ENCODE data around the gene FNDC3B. TPM values are rescaled to one million over a fixed set of nuclear protein-coding genes. Genes with fewer than 3 reads are reported as not detected.

FNDC3B gene
- total RNA-seq, 1 experiment from 2014 or later, result 149 TPM

- Mint-ChIP-seq H3K4me1 (ENCODE audit: insufficient read depth, unreplicated experiment) (peaks cover 35% of the 10 kb centered on the region), H3K4me3 (ENCODE audit: unreplicated experiment) (peak overlapping the region; percentile 35), H3K27ac (ENCODE audit: low read depth, unreplicated experiment) (peak overlapping the region; percentile 68), H3K27me3 (ENCODE audit: insufficient read depth, unreplicated experiment) (no peaks in the 10 kb centered on the region), H3K36me3 (ENCODE audit: insufficient read depth, unreplicated experiment) (peaks cover 22% of the 10 kb centered on the region), H3K9me3 (ENCODE audit: unreplicated experiment) (no peaks in the 10 kb centered on the region)
- BruUV-seq (replicated peaks), result no TSS peak
- CTCF ChIA-PET, result interaction anchor here (0.8 to 1.4 kb wide), 3 partner anchors 10 to 225 kb away, joined by 3 to 5 read pairs (median 3); no protein-coding TSS in a partner anchor
- intact Hi-C loops (cut with micrococcal nuclease), result no loop called here
- DNase-seq (ENCODE audit: unreplicated experiment), result no peak
- POLR2A ChIA-PET, result interaction anchor here (1.3 to 2.2 kb wide), 3 partner anchors 8 to 23 kb away, joined by 4 to 9 read pairs (median 5); no protein-coding TSS in a partner anchor
- no peak for TF ChIP-seq CTCF (IDR thresholded peaks at IDR 0.05; ENCODE audit: unreplicated experiment)
These were observed 68.0 kb downstream of the FNDC3B start for GRCh38 chr3:172107403-172107802.

- peaks cover 21% of the 10 kb centered on the region for H3K4me1 Mint-ChIP-seq (ENCODE audit: insufficient read depth, unreplicated experiment)
- H3K36me3 Mint-ChIP-seq (ENCODE audit: insufficient read depth, unreplicated experiment), result peaks cover 27% of the 10 kb centered on the region
- H3K27me3 Mint-ChIP-seq (ENCODE audit: insufficient read depth, unreplicated experiment), result no peaks in the 10 kb centered on the region
- POLR2A ChIA-PET, result no interaction called here
- no peak overlapping the region for H3K27ac Mint-ChIP-seq (ENCODE audit: low read depth, unreplicated experiment)
- intact Hi-C loops (cut with micrococcal nuclease), result no loop called here
- no peak for DNase-seq (ENCODE audit: unreplicated experiment)
- no TSS peak for BruUV-seq (replicated peaks)
- CTCF ChIA-PET, result interaction anchor here (0.8 kb wide), 1 partner anchor 23 kb away, joined by 4 read pairs; no protein-coding TSS in a partner anchor
- no peak for TF ChIP-seq CTCF (IDR thresholded peaks at IDR 0.05; ENCODE audit: unreplicated experiment)
- no peak overlapping the region for H3K4me3 Mint-ChIP-seq (ENCODE audit: unreplicated experiment)
- no peaks in the 10 kb centered on the region for H3K9me3 Mint-ChIP-seq (ENCODE audit: unreplicated experiment)
These were observed 70.9 kb downstream of the FNDC3B start for GRCh38 chr3:172110127-172110779.

- Mint-ChIP-seq H3K4me3 (ENCODE audit: unreplicated experiment) (no peak overlapping the region), H3K9me3 (ENCODE audit: unreplicated experiment) (no peaks in the 10 kb centered on the region), H3K27ac (ENCODE audit: low read depth, unreplicated experiment) (no peak overlapping the region), H3K36me3 (ENCODE audit: insufficient read depth, unreplicated experiment) (peaks cover 27% of the 10 kb centered on the region), H3K27me3 (ENCODE audit: insufficient read depth, unreplicated experiment) (no peaks in the 10 kb centered on the region), H3K4me1 (ENCODE audit: insufficient read depth, unreplicated experiment) (peaks cover 22% of the 10 kb centered on the region)
- TF ChIP-seq CTCF (IDR thresholded peaks at IDR 0.05; ENCODE audit: unreplicated experiment), result no peak
- no peak for DNase-seq (ENCODE audit: unreplicated experiment)
- ChIA-PET CTCF (no interaction called here), POLR2A (no interaction called here)
- BruUV-seq (replicated peaks), result no TSS peak
- intact Hi-C loops (cut with micrococcal nuclease), result no loop called here
These were observed 71.8 kb downstream of the FNDC3B start for GRCh38 chr3:172111163-172111562.

GRCh38 chr3:172112078-172112733, 72.8 kb downstream of the FNDC3B start:
- intact Hi-C loops (cut with micrococcal nuclease), result no loop called here
- BruUV-seq (replicated peaks), result no TSS peak
- Mint-ChIP-seq H3K27me3 (ENCODE audit: insufficient read depth, unreplicated experiment) (no peaks in the 10 kb centered on the region), H3K4me3 (ENCODE audit: unreplicated experiment) (no peak overlapping the region), H3K36me3 (ENCODE audit: insufficient read depth, unreplicated experiment) (peaks cover 30% of the 10 kb centered on the region), H3K4me1 (ENCODE audit: insufficient read depth, unreplicated experiment) (peaks cover 13% of the 10 kb centered on the region), H3K9me3 (ENCODE audit: unreplicated experiment) (no peaks in the 10 kb centered on the region), H3K27ac (ENCODE audit: low read depth, unreplicated experiment) (no peak overlapping the region)
- ChIA-PET POLR2A (no interaction called here), CTCF (no interaction called here)
- TF ChIP-seq CTCF (IDR thresholded peaks at IDR 0.05; ENCODE audit: unreplicated experiment), result no peak
- DNase-seq (ENCODE audit: unreplicated experiment), result no peak
